Hepatocyte (in vitro differentiated cells): ENCODE data around the gene ATMIN. TPM values are rescaled to one million over a fixed set of nuclear protein-coding genes. Genes with fewer than 3 reads are reported as not detected.
A peak's percentile ranks its signal among the peaks of the same experiment; 100 is the strongest.

Experiments used
- DNase-seq: peaks from one replicate; pipeline ENCODE4 v3.0.0-alpha.2; 2016; ENCODE audit warnings: low spot score
- H2AFZ ChIP-seq: fragments of 200-600 bp; sonication (generic); 2 replicates; pipeline ENCODE4 v1.6.0; 2016; ENCODE audit warnings: antibody characterized with exemption, mild to moderate bottlenecking
- H3K27ac ChIP-seq: fragments of 200-600 bp; sonication (generic); 2 replicates; pipeline ENCODE4 v1.5.1; 2016; ENCODE audit warnings: mild to moderate bottlenecking
- H3K27me3 ChIP-seq: fragments of 200-600 bp; sonication (generic); 2 replicates; pipeline ENCODE4 v1.6.1; 2016
- H3K36me3 ChIP-seq: fragments of 200-600 bp; sonication (generic); replicated peaks from 2 replicates; pipeline ENCODE4 v1.5.1; 2016; ENCODE audit warnings: low read depth; ENCODE audit not compliant: insufficient read depth
- H3K4me1 ChIP-seq: fragments of 200-600 bp; sonication (generic); 2 replicates; pipeline ENCODE4 v1.5.1; 2016; ENCODE audit warnings: mild to moderate bottlenecking, moderate library complexity; ENCODE audit not compliant: insufficient read depth
- H3K4me2 ChIP-seq: fragments of 200-600 bp; sonication (generic); 2 replicates; pipeline ENCODE4 v1.6.0; 2016
- H3K4me3 ChIP-seq: fragments of 200-600 bp; sonication (generic); 2 replicates; pipeline ENCODE4 v1.5.1; 2016; ENCODE audit warnings: mild to moderate bottlenecking
- H3K79me2 ChIP-seq: fragments of 200-600 bp; sonication (generic); 2 replicates; pipeline ENCODE4 v1.6.0; 2017; ENCODE audit warnings: mild to moderate bottlenecking
- H3K9me2 ChIP-seq: fragments of 200-600 bp; sonication (generic); replicated peaks from 2 replicates; pipeline ENCODE4 v1.6.0; 2017; ENCODE audit warnings: mild to moderate bottlenecking; ENCODE audit not compliant: insufficient read depth
- H3K9me3 ChIP-seq: fragments of 200-600 bp; sonication (generic); 2 replicates; pipeline ENCODE4 v1.5.1; 2016; ENCODE audit warnings: low read depth, mild to moderate bottlenecking
- H4K20me1 ChIP-seq: fragments of 200-600 bp; sonication (generic); 2 replicates; pipeline ENCODE4 v1.6.0; 2016; ENCODE audit warnings: mild to moderate bottlenecking; ENCODE audit not compliant: insufficient read depth, poor library complexity, severe bottlenecking
- EZH2 ChIP-seq: fragments of 200-600 bp; sonication (generic); IDR thresholded peaks from 2 replicates; pipeline ENCODE4 v1.6.1; 2016; ENCODE audit warnings: antibody characterized with exemption, mild to moderate bottlenecking, borderline replicate concordance
- EZH2phosphoT487 ChIP-seq: fragments of 200-600 bp; sonication (generic); IDR thresholded peaks from one replicate; pipeline ENCODE4 v1.6.1; 2018; ENCODE audit warnings: antibody characterized with exemption, mild to moderate bottlenecking, low read depth, moderate library complexity; ENCODE audit not compliant: unreplicated experiment, severe bottlenecking
- WGBS: methylation state at CpG from one replicate; pipeline ENCODE4 v1.1.6; 2016; ENCODE audit warnings: low lambda C conversion rate; ENCODE audit errors: missing lambda C conversion rate; 5-methylcytosine and 5-hydroxymethylcytosine counted together
- polyA plus RNA-seq: library from polyadenylated mRNA; unstranded; fragments of >200 nt; fragmentation: Nextera tagmentation; extraction: Ambion mirVana; gene quantifications from 2 replicates; pipeline ENCODE4 v1.2.1, GENCODE V29; 2016
- total RNA-seq: library from RNA; depleted of rRNA; stranded (reverse); fragments of >200 nt; gene quantifications from 2 replicates; pipeline ENCODE4 v1.2.3, GENCODE V29; 2014
- TF ChIP-seq, protein P1 (sequence below): fragments of 200-600 bp; sonication (generic); IDR thresholded peaks from 2 replicates; pipeline ENCODE4 v1.5.1; 2016; ENCODE audit warnings: antibody characterized with exemption, mild to moderate bottlenecking; ENCODE audit not compliant: poor library complexity

ATMIN gene, protein sequence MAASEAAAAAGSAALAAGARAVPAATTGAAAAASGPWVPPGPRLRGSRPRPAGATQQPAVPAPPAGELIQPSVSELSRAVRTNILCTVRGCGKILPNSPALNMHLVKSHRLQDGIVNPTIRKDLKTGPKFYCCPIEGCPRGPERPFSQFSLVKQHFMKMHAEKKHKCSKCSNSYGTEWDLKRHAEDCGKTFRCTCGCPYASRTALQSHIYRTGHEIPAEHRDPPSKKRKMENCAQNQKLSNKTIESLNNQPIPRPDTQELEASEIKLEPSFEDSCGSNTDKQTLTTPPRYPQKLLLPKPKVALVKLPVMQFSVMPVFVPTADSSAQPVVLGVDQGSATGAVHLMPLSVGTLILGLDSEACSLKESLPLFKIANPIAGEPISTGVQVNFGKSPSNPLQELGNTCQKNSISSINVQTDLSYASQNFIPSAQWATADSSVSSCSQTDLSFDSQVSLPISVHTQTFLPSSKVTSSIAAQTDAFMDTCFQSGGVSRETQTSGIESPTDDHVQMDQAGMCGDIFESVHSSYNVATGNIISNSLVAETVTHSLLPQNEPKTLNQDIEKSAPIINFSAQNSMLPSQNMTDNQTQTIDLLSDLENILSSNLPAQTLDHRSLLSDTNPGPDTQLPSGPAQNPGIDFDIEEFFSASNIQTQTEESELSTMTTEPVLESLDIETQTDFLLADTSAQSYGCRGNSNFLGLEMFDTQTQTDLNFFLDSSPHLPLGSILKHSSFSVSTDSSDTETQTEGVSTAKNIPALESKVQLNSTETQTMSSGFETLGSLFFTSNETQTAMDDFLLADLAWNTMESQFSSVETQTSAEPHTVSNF
- 50.8 and 58.4 TPM in 2 replicates for total RNA-seq
- polyA plus RNA-seq = 30.7 and 35.6 TPM in 2 replicates

DNA sequence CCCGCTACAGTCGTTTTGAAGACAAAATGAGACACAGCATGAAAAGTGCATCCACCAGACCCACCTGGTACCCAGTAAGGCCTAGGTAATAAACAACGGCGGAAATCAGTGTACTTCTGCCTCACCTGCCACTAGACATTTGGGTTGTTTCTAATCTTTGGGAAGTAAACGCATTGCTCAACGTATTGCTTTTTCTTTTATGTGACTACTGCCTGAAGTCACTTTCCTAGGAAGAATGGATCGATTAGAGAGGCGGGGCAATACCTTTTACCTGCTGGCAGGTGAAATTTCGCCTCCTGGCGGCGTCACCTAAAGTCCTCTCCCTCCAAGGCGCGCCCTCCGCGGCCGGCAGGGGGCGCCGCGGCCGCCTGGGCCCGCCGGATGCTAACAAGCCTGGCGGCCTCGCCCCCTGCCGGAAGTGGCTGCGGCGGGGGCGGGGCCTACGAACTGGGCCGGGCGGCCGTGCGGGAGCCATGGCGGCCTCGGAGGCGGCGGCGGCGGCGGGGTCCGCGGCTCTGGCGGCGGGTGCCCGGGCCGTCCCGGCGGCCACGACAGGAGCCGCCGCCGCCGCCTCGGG lies at the start of gene ATMIN:
Gene ATMIN (plus strand): TSS at position 445 of the 577 bp plus-strand sequence. CDS start 29 bp downstream, at position 474.
- H3K27ac ChIP-seq = peak within 1 kb of the TSS; percentile 87
- peak; percentile 97 for DNase-seq
- H3K9me3 ChIP-seq = no peaks in the 10 kb centered on the region
- H3K4me2 ChIP-seq = peak within 1 kb of the TSS; percentile 93
- H4K20me1 ChIP-seq = peaks cover 20% of the 10 kb centered on the region
- H3K36me3 ChIP-seq = no peaks in the 10 kb centered on the region
- 19% methylated on average over 16 of the region's 54 CpGs for WGBS
- peak within 1 kb of the TSS; percentile 84 for H2AFZ ChIP-seq
- H3K79me2 ChIP-seq = peaks cover 42% of the 10 kb centered on the region
- peak within 1 kb of the TSS; percentile 87 for H3K4me3 ChIP-seq
- peaks cover 9% of the 10 kb centered on the region for H3K4me1 ChIP-seq
- no peaks in the 10 kb centered on the region for H3K27me3 ChIP-seq
- H3K9me2 ChIP-seq = no peaks in the 10 kb centered on the region
- TF ChIP-seq, protein P1, sequence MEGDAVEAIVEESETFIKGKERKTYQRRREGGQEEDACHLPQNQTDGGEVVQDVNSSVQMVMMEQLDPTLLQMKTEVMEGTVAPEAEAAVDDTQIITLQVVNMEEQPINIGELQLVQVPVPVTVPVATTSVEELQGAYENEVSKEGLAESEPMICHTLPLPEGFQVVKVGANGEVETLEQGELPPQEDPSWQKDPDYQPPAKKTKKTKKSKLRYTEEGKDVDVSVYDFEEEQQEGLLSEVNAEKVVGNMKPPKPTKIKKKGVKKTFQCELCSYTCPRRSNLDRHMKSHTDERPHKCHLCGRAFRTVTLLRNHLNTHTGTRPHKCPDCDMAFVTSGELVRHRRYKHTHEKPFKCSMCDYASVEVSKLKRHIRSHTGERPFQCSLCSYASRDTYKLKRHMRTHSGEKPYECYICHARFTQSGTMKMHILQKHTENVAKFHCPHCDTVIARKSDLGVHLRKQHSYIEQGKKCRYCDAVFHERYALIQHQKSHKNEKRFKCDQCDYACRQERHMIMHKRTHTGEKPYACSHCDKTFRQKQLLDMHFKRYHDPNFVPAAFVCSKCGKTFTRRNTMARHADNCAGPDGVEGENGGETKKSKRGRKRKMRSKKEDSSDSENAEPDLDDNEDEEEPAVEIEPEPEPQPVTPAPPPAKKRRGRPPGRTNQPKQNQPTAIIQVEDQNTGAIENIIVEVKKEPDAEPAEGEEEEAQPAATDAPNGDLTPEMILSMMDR = peak; percentile 98
- no peak for TF ChIP-seq EZH2

DNA sequence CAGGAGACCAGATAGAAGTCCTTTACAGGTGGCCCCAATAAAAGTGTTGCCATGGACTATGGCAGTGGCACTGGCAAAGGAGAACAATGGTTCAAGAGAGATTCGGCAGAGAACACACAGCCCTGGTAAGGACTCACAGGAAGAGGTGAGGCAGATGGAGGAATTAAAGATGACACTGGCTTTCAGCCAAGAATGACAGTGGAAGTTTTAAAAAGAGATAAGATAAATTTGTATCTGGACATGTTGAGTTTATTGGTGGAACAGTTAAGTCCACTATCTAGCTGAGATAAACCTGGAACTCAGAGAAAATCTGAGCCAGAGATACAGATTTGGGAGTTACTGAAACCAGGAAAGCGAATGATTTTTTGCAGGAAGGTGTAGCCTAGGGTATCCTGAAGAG lies 49.1 kb upstream of the ATMIN start:
- no peak for TF ChIP-seq EZH2
- TF ChIP-seq EZH2phosphoT487 = no peak
- TF ChIP-seq, protein P1 = no peak
- Histone ChIP-seq H2AFZ (no peak overlapping the region), H3K9me2 (no peaks in the 10 kb centered on the region), H3K4me2 (peak overlapping the region; percentile 53), H3K36me3 (no peaks in the 10 kb centered on the region), H3K4me3 (no peak overlapping the region), H3K9me3 (no peaks in the 10 kb centered on the region), H3K4me1 (peaks cover 7% of the 10 kb centered on the region), H4K20me1 (no peaks in the 10 kb centered on the region), H3K79me2 (peaks cover 57% of the 10 kb centered on the region), H3K27ac (peak overlapping the region; percentile 22), H3K27me3 (no peaks in the 10 kb centered on the region)
- 54% methylated on average over 2 of the region's 2 CpGs for WGBS
- DNase-seq = no peak

DNA sequence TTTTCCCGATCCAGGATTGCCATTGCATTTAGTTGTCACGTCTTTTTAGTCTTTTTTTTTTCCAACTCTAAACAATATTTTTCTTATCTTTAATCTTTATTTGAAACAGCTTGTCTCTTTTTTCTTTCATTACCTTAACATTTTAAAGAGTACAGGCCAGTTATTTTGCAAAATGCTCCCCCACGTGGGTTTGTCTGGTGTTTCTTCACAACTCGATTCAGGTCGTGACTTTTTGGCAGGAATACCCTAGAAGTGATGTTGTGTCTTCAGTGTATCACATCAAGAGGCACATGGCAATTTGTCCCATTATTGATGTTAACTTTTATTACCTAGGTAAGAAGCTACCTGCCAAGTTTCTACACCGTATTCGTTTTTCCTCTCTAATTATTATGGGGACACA lies 46.9 kb upstream of the ATMIN start:
- no peak for DNase-seq
- no peaks in the 10 kb centered on the region for H3K9me3 ChIP-seq
- H3K79me2 ChIP-seq = peaks cover 53% of the 10 kb centered on the region
- H3K27me3 ChIP-seq = no peaks in the 10 kb centered on the region
- H3K4me3 ChIP-seq = no peak overlapping the region
- TF ChIP-seq, protein P1 = no peak
- TF ChIP-seq EZH2 (no peak), EZH2phosphoT487 (no peak)
- H2AFZ ChIP-seq = no peak overlapping the region
- 74% methylated on average over 7 of the region's 7 CpGs for WGBS
- no peak overlapping the region for H3K27ac ChIP-seq
- peaks cover 15% of the 10 kb centered on the region for H3K4me1 ChIP-seq
- no peaks in the 10 kb centered on the region for H3K9me2 ChIP-seq
- H4K20me1 ChIP-seq = no peaks in the 10 kb centered on the region
- no peak overlapping the region for H3K4me2 ChIP-seq
- no peaks in the 10 kb centered on the region for H3K36me3 ChIP-seq
